K562 (cell line): ENCODE data around the gene NTNG1.

Experiments
- BRCA1 ChIP-seq, 2 experiments: fragments of 450-650 bp in 1 of 2; sonication (generic) in 1 of 2; formaldehyde crosslinking in 1 of 2; IDR thresholded peaks; 2 replicates each; pipeline versions ENCODE4 v1.5.0 to v1.6.1; 2017 to 2020; ENCODE audit warnings: mild to moderate bottlenecking in 1 of 2, missing genetic modification reagents in 1 of 2
- CEBPG ChIP-seq, 3 experiments: fragments of 200-800 bp in 1 of 3; sonication (Bioruptor generic) in 1 of 3; sonication (generic) in 1 of 3; formaldehyde crosslinking in 1 of 3; IDR thresholded peaks in 2 of 3; conservative IDR thresholded peaks in 1 of 3; 2 replicates each; pipeline versions ENCODE4 v1.6.1 to v1.8.0; 2016 to 2022; ENCODE audit warnings: missing compliant biosample characterization in 2 of 3, missing genetic modification characterization in 2 of 3, mild to moderate bottlenecking in 1 of 3, missing genetic modification reagents in 1 of 3
- JUND ChIP-seq, 2 experiments: IDR thresholded peaks; 2 replicates in 1 of 2; 3 replicates in 1 of 2; pipeline ENCODE4 v1.6.1; 2011; ENCODE audit warnings: borderline replicate concordance in 2 of 2, low read depth in 2 of 2, low read length in 2 of 2, improper control_type of control experiment in 1 of 2, missing biosample characterization in 1 of 2, missing genetic modification characterization in 1 of 2, missing genetic modification reagents in 1 of 2
- MCM5 ChIP-seq: fragments of 450-650 bp; IDR thresholded peaks from 2 replicates; pipeline ENCODE4 v1.6.1; 2016; ENCODE audit warnings: low read depth
- STAT5A ChIP-seq: IDR thresholded peaks from 2 replicates; pipeline ENCODE4 v1.6.1; 2012; ENCODE audit warnings: low read length, inconsistent platforms, borderline replicate concordance
- ZNF134 ChIP-seq: fragments of 250-450 bp; sonication (Bioruptor Pico); conservative IDR thresholded peaks from 2 replicates; pipeline ENCODE4 v1.4.0; 2020
- ZNF23 ChIP-seq: fragments of 250-450 bp; sonication (Bioruptor Pico); IDR thresholded peaks from 2 replicates; pipeline ENCODE4 v1.4.0; 2020; ENCODE audit warnings: mild to moderate bottlenecking
- ZNF77 ChIP-seq: fragments of 250-450 bp; sonication (Bioruptor Pico); IDR thresholded peaks from 2 replicates; pipeline ENCODE4 v1.5.0; 2020
- TF ChIP-seq, protein P1 (sequence below): fragments of 200-400 bp; formaldehyde crosslinking; IDR thresholded peaks from 2 replicates; pipeline ENCODE4 v1.6.1; 2017; ENCODE audit warnings: mild to moderate bottlenecking, low read depth, low read length, moderate library complexity
- TF ChIP-seq, protein P2 (sequence below), 3 experiments: IDR thresholded peaks in 2 of 3; conservative IDR thresholded peaks in 1 of 3; 2 replicates each; pipeline ENCODE4 v1.5.1; 2011 to 2012; ENCODE audit warnings: low read length in 3 of 3, mild to moderate bottlenecking in 3 of 3, control low read depth in 2 of 3, improper control_type of control experiment in 1 of 3, inconsistent platforms in 1 of 3, low read depth in 1 of 3, mixed read lengths in 1 of 3, moderate library complexity in 1 of 3; ENCODE audit not compliant: insufficient read depth in 2 of 3
- TF ChIP-seq, protein P3 (sequence below): IDR thresholded peaks from 3 replicates; pipeline ENCODE4 v1.6.1; 2011; ENCODE audit warnings: borderline replicate concordance, mild to moderate bottlenecking; ENCODE audit not compliant: insufficient read length, insufficient read depth
- TF ChIP-seq, protein P4 (sequence below): fragments of 450-650 bp; formaldehyde crosslinking; IDR thresholded peaks from 2 replicates; pipeline ENCODE4 v1.4.0; 2020; ENCODE audit warnings: mild to moderate bottlenecking, mixed read lengths

DNA sequence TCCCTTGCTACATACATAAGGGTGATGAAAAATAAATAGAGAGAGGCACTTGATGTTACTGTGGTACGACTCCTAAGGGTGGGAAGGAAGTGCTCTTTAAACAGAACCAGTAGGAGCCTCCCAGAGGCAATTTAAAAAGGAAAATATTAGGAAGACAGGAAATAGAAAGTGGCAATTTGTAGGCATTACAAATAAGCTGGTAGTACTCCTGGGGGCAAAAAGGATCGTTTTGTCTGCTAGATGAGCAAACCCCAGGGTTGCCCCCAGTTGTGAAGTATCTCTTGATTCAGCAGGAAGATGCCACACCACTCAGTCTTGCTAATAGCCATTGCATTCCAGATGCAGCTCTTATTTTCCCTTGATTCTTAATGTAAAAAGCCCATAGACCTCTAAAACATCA is 303.0 kb downstream of the NTNG1 start:
- TF ChIP-seq, protein P1, sequence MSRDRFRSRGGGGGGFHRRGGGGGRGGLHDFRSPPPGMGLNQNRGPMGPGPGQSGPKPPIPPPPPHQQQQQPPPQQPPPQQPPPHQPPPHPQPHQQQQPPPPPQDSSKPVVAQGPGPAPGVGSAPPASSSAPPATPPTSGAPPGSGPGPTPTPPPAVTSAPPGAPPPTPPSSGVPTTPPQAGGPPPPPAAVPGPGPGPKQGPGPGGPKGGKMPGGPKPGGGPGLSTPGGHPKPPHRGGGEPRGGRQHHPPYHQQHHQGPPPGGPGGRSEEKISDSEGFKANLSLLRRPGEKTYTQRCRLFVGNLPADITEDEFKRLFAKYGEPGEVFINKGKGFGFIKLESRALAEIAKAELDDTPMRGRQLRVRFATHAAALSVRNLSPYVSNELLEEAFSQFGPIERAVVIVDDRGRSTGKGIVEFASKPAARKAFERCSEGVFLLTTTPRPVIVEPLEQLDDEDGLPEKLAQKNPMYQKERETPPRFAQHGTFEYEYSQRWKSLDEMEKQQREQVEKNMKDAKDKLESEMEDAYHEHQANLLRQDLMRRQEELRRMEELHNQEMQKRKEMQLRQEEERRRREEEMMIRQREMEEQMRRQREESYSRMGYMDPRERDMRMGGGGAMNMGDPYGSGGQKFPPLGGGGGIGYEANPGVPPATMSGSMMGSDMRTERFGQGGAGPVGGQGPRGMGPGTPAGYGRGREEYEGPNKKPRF: no peak
- TF ChIP-seq, protein P2, sequence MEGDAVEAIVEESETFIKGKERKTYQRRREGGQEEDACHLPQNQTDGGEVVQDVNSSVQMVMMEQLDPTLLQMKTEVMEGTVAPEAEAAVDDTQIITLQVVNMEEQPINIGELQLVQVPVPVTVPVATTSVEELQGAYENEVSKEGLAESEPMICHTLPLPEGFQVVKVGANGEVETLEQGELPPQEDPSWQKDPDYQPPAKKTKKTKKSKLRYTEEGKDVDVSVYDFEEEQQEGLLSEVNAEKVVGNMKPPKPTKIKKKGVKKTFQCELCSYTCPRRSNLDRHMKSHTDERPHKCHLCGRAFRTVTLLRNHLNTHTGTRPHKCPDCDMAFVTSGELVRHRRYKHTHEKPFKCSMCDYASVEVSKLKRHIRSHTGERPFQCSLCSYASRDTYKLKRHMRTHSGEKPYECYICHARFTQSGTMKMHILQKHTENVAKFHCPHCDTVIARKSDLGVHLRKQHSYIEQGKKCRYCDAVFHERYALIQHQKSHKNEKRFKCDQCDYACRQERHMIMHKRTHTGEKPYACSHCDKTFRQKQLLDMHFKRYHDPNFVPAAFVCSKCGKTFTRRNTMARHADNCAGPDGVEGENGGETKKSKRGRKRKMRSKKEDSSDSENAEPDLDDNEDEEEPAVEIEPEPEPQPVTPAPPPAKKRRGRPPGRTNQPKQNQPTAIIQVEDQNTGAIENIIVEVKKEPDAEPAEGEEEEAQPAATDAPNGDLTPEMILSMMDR (IDR thresholded peaks at IDR 0.05 in 2 of 3, conservative IDR thresholded peaks at IDR 0.05 in 1 of 3; ENCODE audit: insufficient read depth in 2 of 3, low read depth in 1 of 3, low read length in 3 of 3): no peak
- TF ChIP-seq, protein P3, sequence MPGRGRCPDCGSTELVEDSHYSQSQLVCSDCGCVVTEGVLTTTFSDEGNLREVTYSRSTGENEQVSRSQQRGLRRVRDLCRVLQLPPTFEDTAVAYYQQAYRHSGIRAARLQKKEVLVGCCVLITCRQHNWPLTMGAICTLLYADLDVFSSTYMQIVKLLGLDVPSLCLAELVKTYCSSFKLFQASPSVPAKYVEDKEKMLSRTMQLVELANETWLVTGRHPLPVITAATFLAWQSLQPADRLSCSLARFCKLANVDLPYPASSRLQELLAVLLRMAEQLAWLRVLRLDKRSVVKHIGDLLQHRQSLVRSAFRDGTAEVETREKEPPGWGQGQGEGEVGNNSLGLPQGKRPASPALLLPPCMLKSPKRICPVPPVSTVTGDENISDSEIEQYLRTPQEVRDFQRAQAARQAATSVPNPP: no peak
- TF ChIP-seq CEBPG (CRISPR knock-in tag; IDR thresholded peaks at IDR 0.05) (no peak), CEBPG (tag; conservative IDR thresholded peaks at IDR 0.05 in 1 of 2, IDR thresholded peaks at IDR 0.05 in 1 of 2) (no peak), ZNF134 (CRISPR knock-in tag) (no peak), ZNF23 (CRISPR knock-in tag) (no peak), ZNF77 (CRISPR knock-in tag) (no peak), MCM5 (no peak), JUND (IDR thresholded peaks at IDR 0.05; ENCODE audit: borderline replicate concordance, low read depth, low read length) (no peak), JUND (tag; IDR thresholded peaks at IDR 0.05; ENCODE audit: borderline replicate concordance, low read depth, low read length) (no peak), STAT5A (no peak), BRCA1 (IDR thresholded peaks at IDR 0.05) (no peak), BRCA1 (CRISPR knock-in tag; IDR thresholded peaks at IDR 0.05) (no peak)
- TF ChIP-seq, protein P4, sequence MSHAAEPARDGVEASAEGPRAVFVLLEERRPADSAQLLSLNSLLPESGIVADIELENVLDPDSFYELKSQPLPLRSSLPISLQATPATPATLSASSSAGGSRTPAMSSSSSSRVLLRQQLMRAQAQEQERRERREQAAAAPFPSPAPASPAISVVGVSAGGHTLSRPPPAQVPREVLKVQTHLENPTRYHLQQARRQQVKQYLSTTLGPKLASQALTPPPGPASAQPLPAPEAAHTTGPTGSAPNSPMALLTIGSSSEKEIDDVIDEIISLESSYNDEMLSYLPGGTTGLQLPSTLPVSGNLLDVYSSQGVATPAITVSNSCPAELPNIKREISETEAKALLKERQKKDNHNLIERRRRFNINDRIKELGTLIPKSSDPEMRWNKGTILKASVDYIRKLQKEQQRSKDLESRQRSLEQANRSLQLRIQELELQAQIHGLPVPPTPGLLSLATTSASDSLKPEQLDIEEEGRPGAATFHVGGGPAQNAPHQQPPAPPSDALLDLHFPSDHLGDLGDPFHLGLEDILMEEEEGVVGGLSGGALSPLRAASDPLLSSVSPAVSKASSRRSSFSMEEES (CRISPR knock-in tag): no peak
